RWPE2 (cell line): ENCODE measurements around the gene GPR161.

ENCODE experiments used
- ATAC-seq: fragments of 200-7000 bp; cut with Tn5 transposase; 3 replicates; pipeline ENCODE4 v1.9.1; 2021; ENCODE audit warnings: low read depth
- DNase-seq: peaks from one replicate; pipeline ENCODE4 v3.0.0-alpha.2; 2020; ENCODE audit warnings: low spot score
- H3K27ac ChIP-seq: fragments of 450-650 bp; 2 replicates; pipeline ENCODE4 v1.5.1; 2017; ENCODE audit warnings: mild to moderate bottlenecking; ENCODE audit not compliant: poor library complexity, severe bottlenecking
- H3K27me3 ChIP-seq: fragments of 250-450 bp; sonication (Bioruptor Pico); 2 replicates; pipeline ENCODE4 v1.5.1; 2021; ENCODE audit warnings: mild to moderate bottlenecking, moderate library complexity; ENCODE audit not compliant: insufficient read depth, poor library complexity, severe bottlenecking
- H3K36me3 ChIP-seq: fragments of 250-450 bp; sonication (Bioruptor Pico); 2 replicates; pipeline ENCODE4 v1.5.1; 2020; ENCODE audit warnings: low read depth, mild to moderate bottlenecking, moderate library complexity
- H3K4me1 ChIP-seq: fragments of 250-450 bp; sonication (Bioruptor Pico); 2 replicates; pipeline ENCODE4 v1.5.1; 2021; ENCODE audit warnings: mild to moderate bottlenecking, moderate library complexity; ENCODE audit not compliant: insufficient read depth, poor library complexity, severe bottlenecking
- H3K4me3 ChIP-seq: fragments of 250-450 bp; sonication (Bioruptor Pico); 2 replicates; pipeline ENCODE4 v1.5.1; 2021; ENCODE audit warnings: mild to moderate bottlenecking, moderate library complexity; ENCODE audit not compliant: severe bottlenecking
- H3K9me3 ChIP-seq: fragments of 250-450 bp; sonication (Bioruptor Pico); 2 replicates; pipeline ENCODE4 v1.5.1; 2021; ENCODE audit warnings: mild to moderate bottlenecking, moderate library complexity; ENCODE audit not compliant: severe bottlenecking
- TF ChIP-seq, protein P1 (sequence below): fragments of 450-650 bp; IDR thresholded peaks from one replicate; pipeline ENCODE4 v1.5.1; 2017; ENCODE audit warnings: mild to moderate bottlenecking, moderate library complexity; ENCODE audit not compliant: poor library complexity, severe bottlenecking

Gene GPR161

DNA sequence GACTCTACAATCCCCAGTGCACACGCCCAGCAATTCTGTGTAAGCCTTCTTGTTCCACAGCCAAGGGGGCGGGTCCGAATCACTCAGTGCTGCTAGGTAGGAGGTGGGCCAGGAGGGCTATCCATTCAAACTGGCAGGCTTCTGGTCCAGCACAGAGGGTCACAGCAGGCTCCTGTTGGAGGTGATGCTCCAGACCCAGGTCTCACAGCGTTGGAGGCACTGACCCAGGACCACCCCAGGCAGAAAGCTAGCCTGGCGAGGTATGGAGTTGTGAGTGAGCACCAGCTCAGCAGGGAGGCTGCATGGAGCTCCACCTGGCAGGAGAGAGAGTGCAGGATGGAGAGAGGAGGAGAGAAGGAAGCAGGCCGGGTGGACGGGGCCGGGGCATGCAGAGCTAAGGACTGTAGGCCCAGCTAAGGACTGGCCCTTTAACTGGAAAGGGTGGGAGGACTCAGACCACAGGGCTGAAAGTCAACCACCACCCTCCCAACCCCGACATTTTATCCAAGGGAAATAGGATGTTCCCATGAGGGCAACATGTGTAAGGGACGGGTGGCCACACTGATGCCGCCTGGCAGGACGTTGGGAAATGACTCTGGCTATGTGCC lies 38.7 kb downstream of the GPR161 start:
- H3K4me3 ChIP-seq, result no peak overlapping the region
- no peak overlapping the region for H3K27ac ChIP-seq
- H3K4me1 ChIP-seq, result no peaks in the 10 kb centered on the region
- no peaks in the 10 kb centered on the region for H3K27me3 ChIP-seq
- TF ChIP-seq, protein P1, sequence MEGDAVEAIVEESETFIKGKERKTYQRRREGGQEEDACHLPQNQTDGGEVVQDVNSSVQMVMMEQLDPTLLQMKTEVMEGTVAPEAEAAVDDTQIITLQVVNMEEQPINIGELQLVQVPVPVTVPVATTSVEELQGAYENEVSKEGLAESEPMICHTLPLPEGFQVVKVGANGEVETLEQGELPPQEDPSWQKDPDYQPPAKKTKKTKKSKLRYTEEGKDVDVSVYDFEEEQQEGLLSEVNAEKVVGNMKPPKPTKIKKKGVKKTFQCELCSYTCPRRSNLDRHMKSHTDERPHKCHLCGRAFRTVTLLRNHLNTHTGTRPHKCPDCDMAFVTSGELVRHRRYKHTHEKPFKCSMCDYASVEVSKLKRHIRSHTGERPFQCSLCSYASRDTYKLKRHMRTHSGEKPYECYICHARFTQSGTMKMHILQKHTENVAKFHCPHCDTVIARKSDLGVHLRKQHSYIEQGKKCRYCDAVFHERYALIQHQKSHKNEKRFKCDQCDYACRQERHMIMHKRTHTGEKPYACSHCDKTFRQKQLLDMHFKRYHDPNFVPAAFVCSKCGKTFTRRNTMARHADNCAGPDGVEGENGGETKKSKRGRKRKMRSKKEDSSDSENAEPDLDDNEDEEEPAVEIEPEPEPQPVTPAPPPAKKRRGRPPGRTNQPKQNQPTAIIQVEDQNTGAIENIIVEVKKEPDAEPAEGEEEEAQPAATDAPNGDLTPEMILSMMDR, result no peak
- H3K9me3 ChIP-seq, result no peaks in the 10 kb centered on the region
- DNase-seq, result no peak
- ATAC-seq, result no peak
- H3K36me3 ChIP-seq, result peaks cover 3% of the 10 kb centered on the region; the same call in 1 of the 2 replicates

DNA sequence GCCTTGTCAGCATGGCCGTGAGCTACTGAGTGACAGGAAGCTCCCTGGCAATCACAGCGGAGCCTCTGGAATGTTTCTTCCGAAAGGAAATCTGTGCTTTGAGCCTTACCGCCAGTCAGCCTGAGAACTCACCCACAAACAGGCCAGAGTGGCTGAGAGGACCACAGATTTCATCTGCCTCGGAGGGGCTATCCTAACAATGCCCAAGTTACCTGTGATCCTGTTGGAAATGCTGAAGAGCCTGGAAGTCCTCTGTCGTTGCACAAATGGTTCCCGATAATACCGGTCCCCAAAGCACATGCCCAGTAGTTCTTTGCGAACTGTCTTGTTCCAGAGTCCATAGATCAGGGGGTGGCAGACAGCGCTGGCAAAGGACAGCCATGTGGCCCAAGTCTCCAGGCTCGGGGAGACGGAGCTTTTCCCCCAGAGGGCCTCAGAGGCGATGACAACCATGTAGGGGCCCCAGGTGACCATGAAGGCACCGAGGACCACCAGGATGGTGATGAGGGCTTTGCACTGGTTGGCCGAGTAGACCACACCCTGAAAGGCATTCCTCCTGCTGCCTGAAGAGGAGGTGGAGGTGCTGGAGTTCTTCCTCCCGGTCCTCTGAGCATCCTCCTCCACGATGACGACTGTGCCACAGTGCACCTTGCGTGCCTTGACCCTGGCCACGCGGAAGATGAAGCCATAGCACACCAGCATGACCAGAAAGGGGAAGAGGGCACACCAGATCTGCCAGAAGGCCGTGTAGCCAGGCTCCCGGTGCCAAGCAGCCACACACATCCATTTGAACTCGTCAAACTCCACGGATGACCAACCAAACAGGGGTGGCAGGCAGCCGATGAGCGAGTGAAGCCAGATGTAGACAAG lies 40.2 kb downstream of the GPR161 start:
- Histone ChIP-seq H3K9me3 (no peaks in the 10 kb centered on the region), H3K27me3 (no peaks in the 10 kb centered on the region), H3K4me3 (no peak overlapping the region), H3K27ac (no peak overlapping the region), H3K36me3 (0 out of 2 replicates have a peak, but pooled peaks cover 3% of the 10 kb centered on the region), H3K4me1 (no peaks in the 10 kb centered on the region)
- TF ChIP-seq, protein P1, result no peak
- no peak for DNase-seq
- no peak for ATAC-seq

DNA sequence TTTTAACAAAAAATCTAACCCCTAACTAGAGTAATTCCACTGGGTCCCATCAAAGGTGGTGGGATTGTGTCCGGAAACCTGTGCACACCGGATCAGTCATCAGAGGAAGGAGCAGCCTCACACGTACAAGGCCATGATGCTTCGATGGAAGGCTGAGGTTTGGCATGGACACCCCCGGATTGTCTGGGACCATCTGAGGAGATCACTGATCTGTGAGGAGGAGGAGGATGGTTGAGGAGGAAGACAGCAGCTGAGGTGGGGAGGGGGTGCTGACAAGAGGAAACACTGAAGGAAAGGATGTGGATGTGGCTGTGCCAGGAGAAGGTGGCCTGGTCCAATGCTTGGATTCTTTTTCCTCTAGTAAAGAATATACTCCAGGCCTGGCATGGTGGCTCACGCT lies 41.3 kb downstream of the GPR161 start:
- no peak for DNase-seq

DNA sequence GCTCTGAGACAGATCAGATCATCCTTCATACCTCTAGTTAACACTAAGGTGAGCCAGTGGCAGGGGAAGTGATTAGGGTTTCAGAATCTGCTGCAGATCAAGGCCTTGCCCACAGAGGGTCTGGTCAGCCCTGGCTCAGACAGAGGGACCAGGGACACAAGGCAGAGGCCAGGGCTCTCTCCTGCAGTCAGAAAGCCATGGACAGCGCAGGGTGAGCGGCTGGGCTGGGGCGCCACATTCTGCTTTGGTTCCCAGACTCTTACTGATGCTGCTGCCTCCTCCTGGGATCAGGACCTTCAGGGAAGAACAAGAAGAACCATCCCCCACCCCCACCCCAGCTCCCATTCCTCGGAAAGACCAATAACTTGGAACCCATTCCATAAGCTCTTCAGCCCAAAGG lies 43.1 kb downstream of the GPR161 start:
- Histone ChIP-seq H3K27me3 (no peaks in the 10 kb centered on the region), H3K36me3 (0 out of 2 replicates have a peak, but pooled peaks cover 3% of the 10 kb centered on the region), H3K4me3 (no peak overlapping the region), H3K27ac (no peak overlapping the region), H3K4me1 (peaks cover 6% of the 10 kb centered on the region), H3K9me3 (no peaks in the 10 kb centered on the region)
- DNase-seq, result no peak
- TF ChIP-seq, protein P1, result no peak
- ATAC-seq, result no peak

More for the DNA sequence above, 41.3 kb downstream of the GPR161 start:
- Histone ChIP-seq H3K9me3 (no peaks in the 10 kb centered on the region), H3K36me3 (0 out of 2 replicates have a peak, but pooled peaks cover 3% of the 10 kb centered on the region), H3K4me3 (no peak overlapping the region), H3K27me3 (no peaks in the 10 kb centered on the region), H3K4me1 (no peaks in the 10 kb centered on the region), H3K27ac (no peak overlapping the region)
- ATAC-seq, result no peak
- TF ChIP-seq, protein P1, result no peak
